ENCODE results near the gene ADIG. TPM values are rescaled to one million over a fixed set of nuclear protein-coding genes. Genes with fewer than 3 reads are reported as not detected.

Gene ADIG
- total RNA-seq: not detected

- DNase-seq (ENCODE audit: low spot score): no peak
These were observed at the start of gene ADIG for GRCh38 chr20:38581013-38581412. Gene ADIG (plus strand): TSS chr20:38581197. CDS start chr20:38581251, 54 bp downstream.

- DNase-seq (ENCODE audit: low spot score): no peak
These were observed 46.2 kb upstream of the ADIG start for GRCh38 chr20:38534756-38535155.

GRCh38 chr20:38536310-38536709 is 44.7 kb upstream of the ADIG start:
- no peak for DNase-seq (ENCODE audit: low spot score)

GRCh38 chr20:38537176-38537575 is 43.8 kb upstream of the ADIG start:
- no peak for DNase-seq (ENCODE audit: low spot score)

- DNase-seq (ENCODE audit: low spot score): no peak
These were observed 42.2 kb upstream of the ADIG start for GRCh38 chr20:38538789-38539188.

- no peak for DNase-seq (ENCODE audit: low spot score)
These were observed 37.7 kb upstream of the ADIG start for GRCh38 chr20:38543014-38543906.

GRCh38 chr20:38545771-38546170 is 35.2 kb upstream of the ADIG start:
- DNase-seq (ENCODE audit: low spot score): no peak

- DNase-seq (ENCODE audit: low spot score): no peak
These were observed 33.5 kb upstream of the ADIG start for GRCh38 chr20:38547288-38548085.

- no peak for DNase-seq (ENCODE audit: low spot score)
These were observed 32.5 kb upstream of the ADIG start for GRCh38 chr20:38548356-38549083.

GRCh38 chr20:38550274-38550673 is 30.7 kb upstream of the ADIG start:
- DNase-seq (ENCODE audit: low spot score): no peak

- no peak for DNase-seq (ENCODE audit: low spot score)
These were observed 29.9 kb upstream of the ADIG start for GRCh38 chr20:38551056-38551626.

GRCh38 chr20:38554986-38555385 is 26.0 kb upstream of the ADIG start:
- DNase-seq (ENCODE audit: low spot score): no peak

GRCh38 chr20:38555395-38555794 is 25.6 kb upstream of the ADIG start:
- no peak for DNase-seq (ENCODE audit: low spot score)

GRCh38 chr20:38557174-38557573 is 23.8 kb upstream of the ADIG start:
- no peak for DNase-seq (ENCODE audit: low spot score)

- no peak for DNase-seq (ENCODE audit: low spot score)
These were observed 22.2 kb upstream of the ADIG start for GRCh38 chr20:38558596-38559360.

GRCh38 chr20:38559764-38560163 is 21.2 kb upstream of the ADIG start:
- DNase-seq (ENCODE audit: low spot score): no peak

- no peak for DNase-seq (ENCODE audit: low spot score)
These were observed 17.1 kb upstream of the ADIG start for GRCh38 chr20:38563802-38564431.

- no peak for DNase-seq (ENCODE audit: low spot score)
These were observed 16.3 kb upstream of the ADIG start for GRCh38 chr20:38564680-38565079.

- DNase-seq (ENCODE audit: low spot score): no peak
These were observed 14.9 kb upstream of the ADIG start for GRCh38 chr20:38566036-38566598.

All from ureter (tissue), 1 donor.